GM21825 (cell line): ENCODE data around the gene TEX10.

Experiments
- ATAC-seq: cut with Tn5 transposase; IDR thresholded peaks from one replicate; pipeline ENCODE4 v1.9.1; 2021; ENCODE audit warnings: mild to moderate bottlenecking, moderate library complexity; ENCODE audit not compliant: unreplicated experiment

TEX10 gene

GRCh38 chr9:100285601-100286000, 67.1 kb downstream of the TEX10 start:
- ATAC-seq = no peak

GRCh38 chr9:100285080-100285479, 67.7 kb downstream of the TEX10 start:
- no peak for ATAC-seq

- no peak for ATAC-seq
Observed at GRCh38 chr9:100284247-100284646, 68.5 kb downstream of the TEX10 start.

- ATAC-seq = no peak
Observed at GRCh38 chr9:100282388-100282719, 70.4 kb downstream of the TEX10 start.

- no peak for ATAC-seq
Observed at GRCh38 chr9:100281676-100282387, 70.9 kb downstream of the TEX10 start.

- no peak for ATAC-seq
Observed at GRCh38 chr9:100281066-100281465, 71.7 kb downstream of the TEX10 start.

- no peak for ATAC-seq
Observed at GRCh38 chr9:100277166-100277979, 75.4 kb downstream of the TEX10 start.

- ATAC-seq = no peak
Observed at GRCh38 chr9:100269656-100270055, 83.1 kb downstream of the TEX10 start.

- ATAC-seq = no peak
Observed at GRCh38 chr9:100268271-100268670, 84.5 kb downstream of the TEX10 start.

GRCh38 chr9:100267211-100267610, 85.5 kb downstream of the TEX10 start:
- ATAC-seq = no peak
